Activated CD4-positive, alpha-beta T cell treated with anti-CD3 and anti-CD28 coated beads, Interleukin-2, amount 50 U/mL, for 48 hours (primary cell): ENCODE data around the gene CACNA1C.

ENCODE experiments used
- DNase-seq, 2 experiments: peaks; one replicate each; pipeline ENCODE4 v3.0.0-alpha.2; 2020

Gene CACNA1C

DNA sequence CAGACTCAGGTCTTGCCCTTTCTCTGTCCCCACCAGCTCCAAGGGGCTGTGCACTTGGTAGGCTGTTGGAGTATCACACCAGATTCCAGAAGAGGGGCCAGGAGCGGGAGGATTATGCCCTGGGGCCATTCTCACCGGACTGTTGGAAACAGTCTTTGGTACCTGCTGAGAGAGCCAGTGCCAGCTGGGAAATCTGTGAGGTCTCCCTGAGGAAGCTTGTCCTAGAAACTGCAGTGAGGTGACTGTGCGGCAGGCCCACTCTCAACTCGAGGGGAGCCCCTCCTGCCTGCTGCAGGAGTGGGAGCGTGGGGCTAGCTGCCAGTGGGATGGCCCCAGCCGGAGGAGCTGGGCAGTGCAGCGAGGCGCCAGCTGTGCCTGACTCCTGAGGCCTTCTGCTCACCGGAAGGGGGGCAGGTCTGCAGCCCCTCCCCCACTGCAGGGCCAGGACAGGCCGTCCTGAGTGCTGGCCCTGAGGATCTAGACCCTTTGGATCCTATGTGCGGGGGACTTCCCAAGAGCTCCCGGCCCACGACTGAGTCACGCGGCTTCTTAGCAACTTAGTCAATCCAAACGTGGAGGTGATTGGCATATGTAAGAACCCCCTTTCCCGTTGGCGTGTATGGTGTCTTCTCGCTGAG is 295.2 kb downstream of the CACNA1C start:
- no peak for DNase-seq

DNA sequence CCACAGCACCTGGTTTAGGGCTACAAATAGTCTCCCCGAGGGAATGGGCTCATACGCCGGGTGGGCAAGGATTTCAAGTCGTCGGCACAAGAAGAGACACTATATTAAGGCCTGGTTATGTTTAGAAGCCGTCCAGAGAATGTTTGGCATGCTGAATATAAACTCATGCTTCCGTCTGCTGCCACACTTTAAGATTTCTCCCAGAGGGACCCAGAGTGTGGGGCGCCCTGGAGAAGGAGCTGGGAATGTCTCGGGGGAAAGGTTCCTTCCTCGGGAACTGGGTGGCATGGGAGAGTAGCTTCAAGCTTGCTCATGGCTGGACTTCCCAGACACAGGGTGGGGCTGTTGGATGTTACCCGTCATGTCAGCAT is 295.7 kb downstream of the CACNA1C start:
- DNase-seq = no peak

DNA sequence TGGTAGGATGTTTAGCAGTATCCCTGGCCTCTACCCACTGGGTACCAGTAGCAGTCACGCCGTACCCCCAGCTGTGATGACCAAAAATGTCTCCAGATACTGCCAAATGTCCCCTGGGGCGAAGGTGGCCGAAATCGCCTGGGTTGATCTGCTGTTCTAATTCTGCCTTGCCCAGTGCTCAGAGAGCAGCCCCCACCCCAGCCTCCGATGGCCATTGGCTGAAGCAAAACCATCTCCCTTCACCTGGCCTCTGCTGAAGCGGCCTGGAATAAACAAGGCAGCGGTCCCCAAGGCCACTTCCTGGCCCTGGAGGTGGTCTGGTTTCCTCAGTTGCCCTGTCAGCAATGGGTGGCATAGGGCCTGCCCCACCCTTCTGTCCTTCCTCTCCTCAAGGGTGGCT is 298.4 kb downstream of the CACNA1C start:
- no peak for DNase-seq

DNA sequence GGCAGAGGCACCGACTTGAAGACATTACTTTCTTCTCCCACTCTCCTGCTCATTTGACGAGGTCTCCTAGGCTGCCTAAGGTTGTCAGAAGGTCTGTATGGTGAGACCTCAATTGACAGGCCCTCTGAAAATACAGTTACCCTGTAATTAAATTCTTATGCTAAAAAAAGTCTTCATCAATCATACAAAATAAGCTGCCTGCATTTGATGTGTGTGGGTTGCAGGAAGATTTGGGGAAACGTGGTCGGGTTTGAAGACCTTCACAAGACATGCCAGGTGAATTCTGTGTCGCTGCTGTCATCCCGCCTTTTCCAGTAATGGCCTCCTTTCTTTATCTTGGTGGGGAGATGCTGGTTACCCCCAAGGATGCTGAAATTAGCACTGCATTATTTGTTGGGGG is 299.4 kb downstream of the CACNA1C start:
- DNase-seq = no peak

DNA sequence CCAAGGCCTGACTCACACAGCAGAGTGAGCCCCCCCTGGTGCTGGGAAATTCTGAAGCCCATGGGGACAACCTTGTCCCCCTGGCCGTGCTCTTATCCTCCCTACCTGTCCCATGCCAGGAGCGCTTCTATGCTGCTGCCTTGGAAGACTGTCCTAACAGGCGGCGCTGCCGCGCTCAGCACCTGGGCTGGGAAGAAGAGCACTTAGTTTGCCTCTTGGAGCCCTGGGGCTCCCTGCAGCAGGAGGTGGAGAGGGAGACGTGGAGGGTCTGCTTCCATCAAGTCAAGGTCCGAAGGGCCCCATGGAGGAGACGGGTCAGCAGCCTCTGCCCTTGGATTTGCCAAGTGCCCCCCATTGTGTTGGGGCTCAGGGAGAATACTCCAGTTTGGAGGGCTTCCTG is 300.5 kb downstream of the CACNA1C start:
- DNase-seq = no peak

DNA sequence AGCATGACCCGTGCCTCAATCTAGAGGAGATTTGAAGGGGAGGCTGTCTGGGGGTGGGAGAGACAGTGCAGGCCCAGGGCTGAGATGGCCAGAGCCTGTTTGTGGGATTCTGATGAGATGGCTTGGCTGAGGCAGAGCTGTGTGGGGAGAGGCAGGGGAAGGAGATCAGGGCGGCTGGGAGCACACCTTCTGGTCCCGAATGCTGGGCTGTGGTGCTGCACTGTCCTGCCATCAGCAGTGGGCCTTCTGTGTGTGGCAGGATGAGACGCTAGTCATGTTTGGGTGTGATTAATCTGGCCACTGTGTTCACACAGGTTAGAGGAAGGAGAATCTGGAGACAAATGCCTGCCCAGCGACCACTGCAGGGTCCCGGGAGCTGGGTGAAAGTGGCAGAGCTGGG is 300.9 kb downstream of the CACNA1C start:
- no peak for DNase-seq

DNA sequence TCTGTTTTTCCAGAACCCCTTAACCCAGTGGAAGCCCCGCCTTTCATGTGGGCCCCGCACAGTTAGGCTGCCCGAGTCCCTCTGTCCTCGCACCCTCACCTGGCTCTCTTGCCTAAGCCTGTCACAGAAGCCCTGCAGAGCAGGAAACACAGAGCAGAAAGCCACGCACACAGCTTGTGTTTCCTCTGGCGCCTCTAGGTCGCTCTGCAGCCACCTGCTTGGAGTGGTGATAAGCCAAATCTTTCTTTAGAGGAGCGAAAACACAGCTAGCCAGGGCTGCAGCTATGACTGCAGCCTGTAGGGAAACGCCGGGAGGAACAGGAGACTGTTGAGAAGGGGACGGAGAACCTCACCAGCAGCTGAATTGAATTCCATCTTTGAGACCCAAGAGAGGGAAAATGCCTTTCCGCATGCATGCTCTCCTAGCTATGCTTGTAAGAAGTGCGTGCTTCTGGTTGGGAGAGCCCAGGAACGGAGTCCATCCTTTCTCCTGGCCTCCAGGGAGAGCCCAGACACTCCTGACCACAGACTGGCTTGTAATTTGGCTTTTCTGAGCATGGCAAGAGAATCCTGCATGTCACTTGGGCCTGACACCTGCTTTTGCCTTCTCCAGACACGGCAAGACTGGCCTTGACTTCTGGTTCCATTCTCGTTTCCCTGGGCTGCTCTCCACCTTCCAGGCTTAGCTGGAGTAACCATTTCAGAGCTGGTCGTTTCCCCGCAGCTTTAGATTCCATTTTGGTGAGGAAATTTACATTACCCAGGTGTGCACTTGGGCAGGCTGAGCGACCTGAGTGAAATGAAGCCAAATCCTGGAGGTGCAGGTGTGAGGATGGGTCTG is 301.6 kb downstream of the CACNA1C start:
- no peak for DNase-seq

DNA sequence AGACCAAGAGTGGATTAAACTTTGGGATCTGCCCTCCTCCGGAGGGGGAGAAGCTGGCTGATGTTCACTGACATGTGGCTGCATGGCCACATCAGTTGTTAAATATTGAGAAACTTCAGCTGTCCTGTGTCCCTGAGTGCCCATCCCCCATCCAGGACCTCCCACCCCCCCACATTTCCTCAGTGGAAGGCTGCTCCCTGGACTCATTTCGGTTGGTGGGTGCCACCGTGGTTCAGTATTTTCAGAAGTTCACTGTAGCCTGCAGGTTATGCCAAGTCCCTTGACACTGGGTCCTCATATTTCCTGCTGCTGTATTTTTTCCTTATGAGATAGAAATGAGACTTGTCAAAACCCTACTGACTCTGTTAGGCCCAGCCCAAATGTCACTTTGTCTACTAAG is 302.4 kb downstream of the CACNA1C start:
- DNase-seq = no peak

DNA sequence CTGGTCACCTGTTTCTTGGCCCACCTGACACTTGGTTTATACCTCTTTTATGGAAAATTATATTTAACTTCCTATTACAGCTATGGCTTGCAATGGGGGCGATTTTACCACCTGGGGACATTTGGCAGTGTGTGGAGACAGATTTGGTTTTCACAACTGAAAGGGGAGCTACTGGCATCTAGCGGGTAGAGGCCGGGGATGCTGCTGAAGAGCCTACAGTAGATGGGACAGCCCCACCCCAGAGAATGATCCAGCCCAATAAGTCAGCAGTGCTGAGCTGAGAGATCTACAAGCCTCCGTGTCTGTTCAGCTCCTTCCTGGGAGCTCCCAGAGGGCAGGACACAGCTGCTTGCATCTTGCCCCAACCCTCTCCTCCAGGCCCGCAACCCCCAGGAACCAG is 302.8 kb downstream of the CACNA1C start:
- no peak for DNase-seq

DNA sequence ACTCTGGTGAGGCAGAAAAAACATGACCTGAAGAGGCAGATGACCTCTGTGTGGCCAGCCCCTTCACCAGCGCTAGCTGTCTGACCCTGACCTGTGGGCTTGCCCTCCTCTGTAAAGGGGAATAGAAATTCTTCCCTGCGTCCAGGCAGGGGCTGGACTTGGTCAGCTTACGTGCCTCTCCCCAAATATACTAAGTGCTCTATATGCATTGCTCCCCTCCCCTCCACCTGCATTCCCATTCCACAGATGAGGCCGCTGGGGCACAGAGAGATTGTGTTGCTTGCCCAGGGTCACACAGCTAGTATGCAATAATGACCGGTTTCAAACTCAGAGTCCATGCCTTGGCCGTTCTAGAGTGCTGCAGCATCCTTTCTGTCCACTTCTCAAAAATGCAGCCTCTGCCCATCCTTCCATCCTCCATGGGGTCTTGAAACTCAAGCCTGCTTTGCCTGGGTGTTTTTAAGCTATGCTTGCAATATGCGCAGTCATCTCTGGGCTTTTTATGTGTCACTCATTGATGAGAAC is 303.9 kb downstream of the CACNA1C start:
- DNase-seq = no peak

DNA sequence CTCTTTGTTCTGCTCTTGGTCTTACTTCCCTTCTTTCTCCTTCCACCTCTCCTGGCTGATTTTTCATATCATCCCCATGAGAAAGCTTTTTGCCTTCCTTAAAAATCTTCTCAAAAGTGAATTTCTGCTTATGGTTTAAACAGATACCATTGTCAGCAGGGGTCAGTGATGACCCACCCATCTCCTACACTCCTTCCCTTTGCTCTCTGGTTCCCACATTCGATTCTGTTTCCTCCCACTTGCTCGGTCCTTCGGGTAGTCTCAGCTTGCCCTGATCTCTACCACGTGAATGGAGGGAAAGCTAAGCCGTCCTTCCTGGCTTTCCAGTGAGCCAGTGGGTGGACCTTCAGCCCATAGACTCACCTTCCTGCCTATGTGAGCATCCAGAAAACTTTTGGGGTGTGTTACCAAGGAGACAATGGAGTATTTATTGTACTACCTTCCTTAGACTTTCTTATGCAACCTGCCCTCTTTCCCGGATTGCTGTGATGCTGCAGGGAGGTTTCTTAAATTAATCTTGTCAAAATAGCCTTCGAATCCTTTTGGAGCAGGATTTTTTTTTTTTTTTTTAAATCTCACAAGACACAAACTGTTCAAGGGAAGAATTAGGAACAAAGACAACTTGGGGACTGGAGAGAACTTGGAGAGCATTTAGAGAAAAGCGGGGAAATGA is 306.3 kb downstream of the CACNA1C start:
- no peak for DNase-seq

DNA sequence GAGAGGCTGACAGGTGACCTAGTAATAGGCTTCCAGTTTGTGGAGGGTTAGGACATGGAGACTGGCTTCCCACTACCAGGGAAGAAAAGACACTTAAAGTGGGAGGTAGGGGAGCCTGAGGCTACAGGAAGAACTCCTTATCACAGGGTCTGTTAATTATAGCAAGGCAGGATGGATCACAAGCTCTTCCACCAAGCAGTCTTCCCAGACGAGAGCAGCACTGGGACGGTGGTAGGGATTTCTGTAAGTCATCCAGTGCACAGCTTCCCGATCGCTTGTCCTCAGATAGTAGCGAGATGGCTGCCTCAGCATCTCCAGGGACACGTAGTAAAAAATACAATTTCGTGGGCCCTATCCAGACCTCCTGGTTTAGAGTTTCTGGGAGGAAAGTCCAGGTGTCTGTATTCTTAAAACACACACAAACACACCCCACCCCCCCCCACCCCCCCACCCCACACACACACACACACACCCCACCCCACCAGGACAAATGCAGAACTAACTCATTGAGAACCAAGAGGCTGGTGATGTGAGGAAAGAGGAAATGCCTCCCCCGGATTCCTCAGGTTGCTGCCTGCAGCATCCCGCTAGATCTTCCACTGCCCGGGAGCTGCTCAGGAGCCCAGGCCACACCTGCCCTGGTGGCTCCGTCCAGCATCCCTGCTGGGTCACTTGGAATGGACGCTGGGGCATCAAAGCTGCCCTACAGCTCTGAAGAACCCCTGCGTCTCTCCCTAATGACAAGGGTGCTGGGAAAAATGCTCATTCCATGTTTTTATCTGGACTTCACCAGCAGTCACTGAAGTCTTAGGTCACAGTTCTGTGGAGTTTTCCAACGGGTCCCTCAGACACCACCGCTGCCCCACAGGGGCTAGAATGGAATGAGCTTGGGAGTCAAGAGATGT is 307.2 kb downstream of the CACNA1C start:
- DNase-seq = no peak

DNA sequence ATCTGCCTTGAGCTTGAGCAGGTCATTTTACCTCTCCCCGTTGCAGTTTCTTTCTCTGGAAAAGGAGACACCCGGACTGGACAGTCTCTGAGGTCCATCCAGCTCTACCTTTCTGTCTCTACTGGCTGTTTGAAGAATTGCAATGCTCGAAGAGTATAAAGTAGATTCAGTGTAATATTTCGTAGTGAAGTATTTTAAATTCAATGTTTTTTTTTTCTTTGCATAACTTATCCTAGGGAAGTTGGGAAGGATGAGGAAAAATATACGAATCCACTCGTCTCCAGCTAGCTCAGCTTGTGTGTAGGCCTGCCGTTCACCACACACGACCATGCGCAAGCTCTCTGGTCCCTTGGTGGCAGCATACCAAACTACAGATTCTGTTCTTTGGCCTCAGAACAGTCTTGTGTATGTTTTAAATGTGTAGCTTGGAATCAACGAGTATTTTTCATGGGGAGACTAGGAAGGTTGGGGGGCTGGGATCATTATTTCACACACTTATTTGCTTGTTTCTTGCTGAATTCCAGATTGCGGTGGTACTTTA is 307.9 kb downstream of the CACNA1C start:
- DNase-seq = no peak

DNA sequence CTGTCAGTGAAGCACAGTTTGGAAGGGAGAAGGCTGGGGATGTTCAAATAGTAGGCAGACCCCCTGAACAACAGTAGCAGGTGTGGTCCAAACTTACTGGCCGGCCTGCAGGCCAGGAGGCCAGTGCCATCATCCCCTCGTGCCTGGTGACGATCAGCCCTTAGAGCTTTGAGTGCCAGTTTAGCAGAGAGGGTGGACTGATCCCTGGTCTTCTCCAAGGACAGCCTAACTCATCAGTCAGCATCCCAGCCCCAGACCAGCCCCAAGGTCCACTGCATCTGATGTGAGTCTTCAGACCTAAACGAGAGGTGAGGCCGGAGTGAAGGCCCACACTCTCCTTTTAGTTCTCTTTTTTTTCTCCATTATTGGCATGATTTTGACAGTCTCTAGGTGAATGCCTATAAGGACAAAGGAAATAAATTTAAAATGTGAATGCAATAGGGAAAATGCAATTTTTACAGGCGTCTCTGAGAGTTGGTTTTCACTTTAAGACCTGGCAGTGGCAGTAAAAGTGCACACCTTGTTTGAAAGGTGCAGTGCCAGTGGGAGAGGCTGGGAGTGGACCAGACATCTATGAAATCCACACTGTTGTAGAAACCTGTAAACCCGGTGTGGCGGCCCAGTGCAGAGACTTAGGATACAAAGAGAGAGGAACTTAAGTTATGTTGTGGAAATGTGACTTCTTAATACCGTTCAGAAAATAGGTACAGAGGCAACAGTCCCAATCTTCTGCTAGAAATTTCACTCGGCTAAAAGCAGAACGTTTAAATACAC is 311.2 kb downstream of the CACNA1C start:
- DNase-seq = no peak

DNA sequence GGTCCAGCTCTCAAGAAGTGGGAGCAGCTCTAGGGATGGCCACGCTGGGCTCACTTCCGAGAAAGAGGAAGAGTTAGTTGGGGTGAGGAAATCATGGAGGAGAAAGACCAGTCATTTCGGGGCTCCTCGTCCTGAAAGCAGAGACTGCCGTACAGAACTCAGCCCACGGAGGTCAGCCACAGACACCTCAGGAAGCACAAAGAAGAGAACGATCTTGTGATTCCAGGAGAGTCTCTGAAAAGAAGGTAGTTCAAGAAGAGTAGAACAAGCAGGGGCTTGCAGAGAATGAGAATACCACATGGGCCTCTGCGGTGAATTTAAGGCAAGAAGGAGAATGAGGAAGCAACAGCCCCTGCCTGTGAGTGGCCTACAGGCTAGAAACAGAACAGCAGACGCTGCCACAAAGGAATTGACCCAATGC is 311.9 kb downstream of the CACNA1C start:
- no peak for DNase-seq

DNA sequence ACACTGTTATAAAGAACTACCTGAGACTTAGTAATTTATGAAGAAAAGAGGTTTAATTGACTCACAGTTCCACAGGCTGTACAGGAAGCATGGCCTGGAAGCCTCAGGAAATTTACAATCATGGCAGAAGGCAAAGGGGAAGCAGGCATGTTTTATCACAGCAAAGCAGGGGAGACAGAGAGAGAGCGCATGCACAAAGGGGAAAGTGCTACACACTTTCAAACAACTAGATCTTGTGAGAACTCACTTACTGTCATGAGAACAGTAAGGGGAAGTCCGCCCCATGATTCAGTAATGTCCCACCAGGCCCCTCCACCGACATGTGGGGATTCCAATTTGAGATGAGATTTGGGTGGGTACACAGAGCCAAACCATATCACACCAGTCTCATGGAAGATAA is 313.9 kb downstream of the CACNA1C start:
- no peak for DNase-seq

DNA sequence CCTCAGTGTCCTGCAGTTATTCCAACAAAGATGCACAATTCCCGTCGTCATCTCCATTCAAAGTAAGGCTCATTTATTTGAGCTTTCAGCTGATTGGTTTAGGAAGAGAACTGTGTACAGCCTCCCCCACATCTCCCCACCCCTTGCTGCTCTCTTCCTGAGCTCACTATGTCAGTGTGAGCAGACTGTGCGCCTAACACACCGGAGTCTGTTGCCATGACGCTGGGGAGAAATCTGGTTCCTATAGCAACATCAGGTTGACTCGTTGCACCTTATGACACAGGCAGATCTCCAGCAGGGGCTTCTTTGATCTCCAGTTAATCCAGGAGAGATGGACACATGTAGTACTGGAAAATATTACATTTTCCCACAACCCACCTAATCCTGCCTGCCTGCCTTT is 319.4 kb downstream of the CACNA1C start:
- DNase-seq = no peak

DNA sequence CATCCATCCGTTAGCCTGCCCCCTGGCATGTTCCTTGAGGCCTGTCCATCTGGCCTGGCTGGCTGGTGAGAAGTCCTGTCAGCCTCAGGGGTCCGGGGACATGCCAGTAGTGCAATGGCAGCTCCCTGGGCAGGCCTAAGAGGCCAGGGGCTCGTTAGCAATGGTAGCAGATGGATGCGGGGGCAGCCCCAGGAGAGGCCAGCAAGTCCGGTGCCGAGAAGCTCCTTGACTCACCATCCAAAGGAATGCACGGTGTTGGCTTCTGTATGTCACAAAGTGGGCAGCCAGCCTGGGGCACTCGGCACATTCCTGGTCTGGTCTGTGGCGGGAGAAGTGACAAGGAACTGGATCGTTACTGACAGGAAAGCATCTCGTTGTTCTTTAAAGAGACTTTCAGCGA is 319.9 kb downstream of the CACNA1C start:
- no peak for DNase-seq

DNA sequence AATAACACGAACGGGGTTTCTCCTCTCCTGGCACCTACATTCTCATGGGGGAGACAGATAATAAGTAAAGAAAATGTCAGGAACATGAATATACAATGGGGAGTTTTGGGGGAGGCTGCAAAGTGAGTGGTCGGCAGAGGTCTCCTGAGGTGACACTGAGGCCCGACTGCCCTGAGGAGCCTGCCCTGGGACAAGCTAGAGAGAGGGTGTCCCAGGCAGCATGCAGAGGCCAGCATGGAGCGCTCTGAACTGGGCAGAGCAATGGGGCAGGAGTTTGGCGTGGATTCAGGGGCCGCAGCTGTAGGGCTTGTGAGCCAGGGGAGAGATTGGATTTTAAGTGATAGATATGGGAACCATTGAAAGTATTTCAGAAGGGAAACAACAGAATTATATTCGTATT is 320.5 kb downstream of the CACNA1C start:
- no peak for DNase-seq

DNA sequence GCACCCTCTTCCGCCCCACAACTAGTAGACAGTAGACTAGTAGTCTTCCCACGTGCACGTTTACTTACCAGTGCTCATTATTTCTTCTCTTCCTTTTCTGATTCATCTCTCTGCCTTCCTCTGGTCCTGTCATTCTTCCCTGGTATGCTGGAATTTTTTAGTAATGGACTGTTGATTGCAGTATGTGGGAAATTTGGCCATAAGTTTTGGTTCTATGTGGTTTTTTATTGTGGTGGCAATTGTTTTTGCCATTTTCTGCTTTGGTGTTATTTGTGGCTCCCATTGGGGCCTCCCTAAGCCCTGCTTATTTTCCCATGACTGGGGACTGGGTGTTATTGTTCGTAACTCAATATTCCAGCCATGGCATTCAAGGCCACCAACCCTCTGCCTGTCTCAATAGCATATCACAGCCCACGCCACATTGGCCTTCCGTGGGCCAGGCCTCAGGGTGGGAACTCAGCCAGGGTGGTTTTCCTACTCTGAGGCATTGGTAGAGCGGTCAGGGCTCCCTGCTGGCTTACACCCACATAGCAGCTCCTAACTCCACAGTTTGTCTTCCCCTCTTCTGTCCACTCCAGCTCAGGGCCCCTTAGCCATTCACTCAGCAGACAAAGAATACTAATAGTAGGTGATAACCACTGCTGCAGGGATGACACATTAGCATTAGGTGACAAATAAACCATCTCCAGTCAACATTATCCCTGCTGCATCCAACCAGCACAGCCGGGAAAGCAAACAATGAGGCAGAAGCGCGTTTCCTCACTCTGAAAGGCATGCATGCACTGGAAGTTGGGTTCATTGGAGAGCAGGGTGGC is 321.5 kb downstream of the CACNA1C start:
- DNase-seq = no peak

DNA sequence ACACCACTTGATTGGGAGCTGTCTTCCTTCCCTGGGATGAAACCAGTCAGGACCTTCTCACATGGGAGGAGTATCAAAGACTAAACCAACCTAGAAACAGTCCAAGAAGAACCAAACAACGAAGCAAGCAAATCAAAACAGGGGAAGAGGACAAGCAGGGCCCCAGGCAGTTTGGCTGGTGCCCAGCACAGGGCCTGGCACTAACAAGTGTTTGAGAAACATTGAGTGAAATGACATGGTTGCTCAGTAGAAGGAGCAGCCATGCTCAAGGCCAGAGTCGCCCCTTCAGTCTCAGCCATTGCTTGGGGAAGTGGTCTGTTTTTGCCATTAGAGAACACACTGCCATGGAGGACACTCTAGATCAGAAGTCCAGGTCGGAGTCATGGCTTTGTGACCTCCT is 323.1 kb downstream of the CACNA1C start:
- DNase-seq = no peak
